ENCODE measurements around the gene XYLT2.
"Not testable (repeated sequence)": the region's sequence is repeated elsewhere in the genome, so short reads cannot be mapped to it uniquely, and the experiment has no call there.

The XYLT2 gene

GRCh38 chr17:50345432-50346312 is at the start of gene XYLT2:
XYLT2 (plus strand) TSS chr17:50346126; CDS start chr17:50346141, 15 bp downstream.
- DNase-seq (ENCODE audit: low spot score) = peak; percentile 98
- FAIRE-seq = peak; percentile 55

GRCh38 chr17:50297407-50297865 is 48.5 kb upstream of the XYLT2 start:
- FAIRE-seq = no peak
- peak; percentile 91 for DNase-seq (ENCODE audit: low spot score)

GRCh38 chr17:50298018-50298417 is 47.9 kb upstream of the XYLT2 start:
- DNase-seq (ENCODE audit: low spot score) (no peak), FAIRE-seq (no peak)

- FAIRE-seq (no peak), DNase-seq (ENCODE audit: low spot score) (no peak)
These were observed 46.1 kb upstream of the XYLT2 start for GRCh38 chr17:50299776-50300175.

GRCh38 chr17:50300824-50301223 is 45.1 kb upstream of the XYLT2 start:
- DNase-seq (ENCODE audit: low spot score); FAIRE-seq: not testable (repeated sequence)

GRCh38 chr17:50301891-50302584 is 43.9 kb upstream of the XYLT2 start:
- DNase-seq (ENCODE audit: low spot score) (no peak), FAIRE-seq (no peak)

GRCh38 chr17:50303051-50303450 is 42.9 kb upstream of the XYLT2 start:
- no peak for DNase-seq (ENCODE audit: low spot score)
- no peak for FAIRE-seq

- no peak for FAIRE-seq
- DNase-seq (ENCODE audit: low spot score) = no peak
These were observed 42.3 kb upstream of the XYLT2 start for GRCh38 chr17:50303596-50303995.

- FAIRE-seq (peak; percentile 95), DNase-seq (ENCODE audit: low spot score) (no peak)
These were observed 41.0 kb upstream of the XYLT2 start for GRCh38 chr17:50304781-50305404.

- DNase-seq (ENCODE audit: low spot score) (no peak), FAIRE-seq (no peak)
These were observed 38.3 kb upstream of the XYLT2 start for GRCh38 chr17:50307654-50308053.

- DNase-seq (ENCODE audit: low spot score) (no peak), FAIRE-seq (no peak)
These were observed 37.3 kb upstream of the XYLT2 start for GRCh38 chr17:50308666-50309065.

GRCh38 chr17:50310455-50311111 is 35.3 kb upstream of the XYLT2 start:
- FAIRE-seq = no peak

GRCh38 chr17:50311112-50311460 is 34.8 kb upstream of the XYLT2 start:
- DNase-seq (ENCODE audit: low spot score) (no peak), FAIRE-seq (no peak)

More at GRCh38 chr17:50310455-50311111, 35.3 kb upstream of the XYLT2 start:
- DNase-seq (ENCODE audit: low spot score) = no peak

- FAIRE-seq = no peak
- DNase-seq (ENCODE audit: low spot score) = no peak
These were observed 34.4 kb upstream of the XYLT2 start for GRCh38 chr17:50311483-50311882.

GRCh38 chr17:50312308-50312707 is 33.6 kb upstream of the XYLT2 start:
- no peak for FAIRE-seq
- no peak for DNase-seq (ENCODE audit: low spot score)

- DNase-seq (ENCODE audit: low spot score) (no peak), FAIRE-seq (no peak)
These were observed 31.4 kb upstream of the XYLT2 start for GRCh38 chr17:50314456-50315011.

- DNase-seq (ENCODE audit: low spot score) (no peak), FAIRE-seq (no peak)
These were observed 29.8 kb upstream of the XYLT2 start for GRCh38 chr17:50316016-50316587.

- not testable (repeated sequence) for DNase-seq (ENCODE audit: low spot score); FAIRE-seq
These were observed 29.3 kb upstream of the XYLT2 start for GRCh38 chr17:50316660-50317059.

GRCh38 chr17:50317121-50317520 is 28.8 kb upstream of the XYLT2 start:
- no peak for DNase-seq (ENCODE audit: low spot score)
- FAIRE-seq = no peak

- FAIRE-seq (no peak), DNase-seq (ENCODE audit: low spot score) (no peak)
These were observed 27.2 kb upstream of the XYLT2 start for GRCh38 chr17:50318501-50319285.
